Stomach (tissue), 9 donors: Measurements from ENCODE around the gene NT5C2. TPM values are rescaled to one million over a fixed set of nuclear protein-coding genes. Genes with fewer than 3 reads are reported as not detected.
A peak's percentile ranks its signal among the peaks of the same experiment; 100 is the strongest.

ENCODE experiments used
- DNase-seq, 2 donors: peaks; one replicate each; pipeline versions ENCODE4 v3.0.0 to v3.0.0-alpha.2; 2013 to 2019
- H3K27ac ChIP-seq, 5 donors: fragments of 200-600 bp in 4 of 5; sonication (generic) in 4 of 5; one replicate each; pipeline ENCODE4 v1.5.1; 2013 to 2019; ENCODE audit warnings: mild to moderate bottlenecking in 1 of 5, moderate library complexity in 1 of 5
- H3K27me3 ChIP-seq, 3 donors: fragments of 200-600 bp; sonication (generic); one replicate each; pipeline ENCODE4 v1.5.1; 2017 to 2019; ENCODE audit warnings: mixed run types in 1 of 3
- H3K36me3 ChIP-seq, 4 donors: fragments of 200-600 bp; sonication (generic); 1 replicate in 3 of 4; 2 replicates in 1 of 4; pipeline ENCODE4 v1.5.1; 2016 to 2019
- H3K4me1 ChIP-seq, 4 donors: fragments of 200-600 bp; sonication (generic); one replicate each; pipeline ENCODE4 v1.5.1; 2016 to 2019
- H3K4me3 ChIP-seq, 4 donors: fragments of 200-600 bp; sonication (generic) in 3 of 4; one replicate each; pipeline ENCODE4 v1.5.1; 2016 to 2019; ENCODE audit warnings: mild to moderate bottlenecking in 1 of 4
- H3K9me3 ChIP-seq, 4 donors: fragments of 200-600 bp; sonication (generic); one replicate each; pipeline ENCODE4 v1.5.1; 2016 to 2019
- EP300 ChIP-seq: sonication (generic); formaldehyde crosslinking; IDR thresholded peaks from one replicate; pipeline ENCODE4 v1.6.1; 2017; ENCODE audit warnings: antibody characterized with exemption
- POLR2A ChIP-seq, 4 donors: fragments of 450-650 bp; IDR thresholded peaks; one replicate each; pipeline ENCODE4 v1.6.1; 2016; ENCODE audit warnings: antibody characterized with exemption in 4 of 4, control low read depth in 2 of 4, mild to moderate bottlenecking in 1 of 4, moderate library complexity in 1 of 4
- POLR2AphosphoS5 ChIP-seq, 3 donors: sonication (generic); formaldehyde crosslinking; IDR thresholded peaks; one replicate each; pipeline ENCODE4 v1.6.1; 2016; ENCODE audit warnings: antibody characterized with exemption in 3 of 3
- WGBS, 5 donors: extraction: QIAGEN DNeasy Blood & Tissue Kit in 3 of 5; methylation state at CpG; one replicate each; pipeline versions ENCODE4 v1.1.5 to v1.1.7; 2013 to 2018; 5-methylcytosine and 5-hydroxymethylcytosine counted together
- intact Hi-C: fragments of 100-400 bp; cut with DNase I; formaldehyde crosslinking; loops from one replicate; pipeline ENCODE4 v1.15.1; 2023; ENCODE audit warnings: low total_unique reads
- polyA plus RNA-seq, 3 donors: library from polyadenylated mRNA; stranded (reverse); fragments of 200-250 nt; gene quantifications; one replicate each; pipeline ENCODE4 v1.2.3, GENCODE V29; 2013
- total RNA-seq, 5 donors: library from RNA; depleted of rRNA; stranded (reverse); fragments of >200 nt; gene quantifications; one replicate each; pipeline versions ENCODE4 v1.1.0 to v1.2.3, GENCODE V29; 2014 to 2016
- TF ChIP-seq, protein P1 (sequence below), 7 experiments: fragments of 450-650 bp in 4 of 7; fragments of 200-600 bp in 3 of 7; sonication (generic) in 3 of 7; IDR thresholded peaks; one replicate each; pipeline ENCODE4 v1.5.1; 2016 to 2019; ENCODE audit warnings: antibody characterized with exemption in 7 of 7, control low read depth in 2 of 7, mild to moderate bottlenecking in 1 of 7
- donor health status: healthy with polysubstance abuse.
- donor health status: Bipolar disorder and iron deficiency.
- donor health status: healthy.

NT5C2 gene
- total and polyA plus RNA-seq, 8 donors = 20.0 to 176 (median 35.6) TPM

- H3K9me3 ChIP-seq = no peaks in the 10 kb centered on the region
- H3K4me1 ChIP-seq = peaks cover 0 to 7% (median 2%) of the 10 kb centered on the region in 4 donors
- 63 to 77% (median 72%) methylated on average over 2 of the region's 2 CpGs for WGBS, 5 donors
- intact Hi-C loops = no loop called here
- H3K27me3 ChIP-seq = no peaks in the 10 kb centered on the region
- H3K27ac ChIP-seq = peak overlapping the region in 3 of 5 donors; percentile 4 to 26 (median 21)
- peaks cover 30 to 91% (median 86%) of the 10 kb centered on the region in 4 donors for H3K36me3 ChIP-seq
- no peak overlapping the region for H3K4me3 ChIP-seq
- TF ChIP-seq, protein P1, sequence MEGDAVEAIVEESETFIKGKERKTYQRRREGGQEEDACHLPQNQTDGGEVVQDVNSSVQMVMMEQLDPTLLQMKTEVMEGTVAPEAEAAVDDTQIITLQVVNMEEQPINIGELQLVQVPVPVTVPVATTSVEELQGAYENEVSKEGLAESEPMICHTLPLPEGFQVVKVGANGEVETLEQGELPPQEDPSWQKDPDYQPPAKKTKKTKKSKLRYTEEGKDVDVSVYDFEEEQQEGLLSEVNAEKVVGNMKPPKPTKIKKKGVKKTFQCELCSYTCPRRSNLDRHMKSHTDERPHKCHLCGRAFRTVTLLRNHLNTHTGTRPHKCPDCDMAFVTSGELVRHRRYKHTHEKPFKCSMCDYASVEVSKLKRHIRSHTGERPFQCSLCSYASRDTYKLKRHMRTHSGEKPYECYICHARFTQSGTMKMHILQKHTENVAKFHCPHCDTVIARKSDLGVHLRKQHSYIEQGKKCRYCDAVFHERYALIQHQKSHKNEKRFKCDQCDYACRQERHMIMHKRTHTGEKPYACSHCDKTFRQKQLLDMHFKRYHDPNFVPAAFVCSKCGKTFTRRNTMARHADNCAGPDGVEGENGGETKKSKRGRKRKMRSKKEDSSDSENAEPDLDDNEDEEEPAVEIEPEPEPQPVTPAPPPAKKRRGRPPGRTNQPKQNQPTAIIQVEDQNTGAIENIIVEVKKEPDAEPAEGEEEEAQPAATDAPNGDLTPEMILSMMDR (IDR thresholded peaks at IDR 0.05) = no peak
- no peak for TF ChIP-seq POLR2AphosphoS5 (IDR thresholded peaks at IDR 0.05)
- no peak for TF ChIP-seq POLR2A (IDR thresholded peaks at IDR 0.05)
- TF ChIP-seq EP300 = no peak
- no peak for DNase-seq
These were observed 106.8 kb downstream of the NT5C2 start for GRCh38 chr10:103086261-103086660.

GRCh38 chr10:103083977-103084320 is 109.1 kb downstream of the NT5C2 start:
- H3K9me3 ChIP-seq = no peaks in the 10 kb centered on the region
- 89 to 93% (median 91%) methylated on average over 5 of the region's 5 CpGs for WGBS, 5 donors
- H3K27me3 ChIP-seq = no peaks in the 10 kb centered on the region
- H3K4me3 ChIP-seq = no peak overlapping the region
- TF ChIP-seq POLR2AphosphoS5 (IDR thresholded peaks at IDR 0.05) = no peak
- H3K27ac ChIP-seq = no peak overlapping the region
- H3K4me1 ChIP-seq = peaks cover 0 to 7% (median 2%) of the 10 kb centered on the region in 4 donors
- DNase-seq = no peak
- intact Hi-C loops = no loop called here
- H3K36me3 ChIP-seq = peaks cover 7 to 76% (median 69%) of the 10 kb centered on the region in 4 donors

DNA sequence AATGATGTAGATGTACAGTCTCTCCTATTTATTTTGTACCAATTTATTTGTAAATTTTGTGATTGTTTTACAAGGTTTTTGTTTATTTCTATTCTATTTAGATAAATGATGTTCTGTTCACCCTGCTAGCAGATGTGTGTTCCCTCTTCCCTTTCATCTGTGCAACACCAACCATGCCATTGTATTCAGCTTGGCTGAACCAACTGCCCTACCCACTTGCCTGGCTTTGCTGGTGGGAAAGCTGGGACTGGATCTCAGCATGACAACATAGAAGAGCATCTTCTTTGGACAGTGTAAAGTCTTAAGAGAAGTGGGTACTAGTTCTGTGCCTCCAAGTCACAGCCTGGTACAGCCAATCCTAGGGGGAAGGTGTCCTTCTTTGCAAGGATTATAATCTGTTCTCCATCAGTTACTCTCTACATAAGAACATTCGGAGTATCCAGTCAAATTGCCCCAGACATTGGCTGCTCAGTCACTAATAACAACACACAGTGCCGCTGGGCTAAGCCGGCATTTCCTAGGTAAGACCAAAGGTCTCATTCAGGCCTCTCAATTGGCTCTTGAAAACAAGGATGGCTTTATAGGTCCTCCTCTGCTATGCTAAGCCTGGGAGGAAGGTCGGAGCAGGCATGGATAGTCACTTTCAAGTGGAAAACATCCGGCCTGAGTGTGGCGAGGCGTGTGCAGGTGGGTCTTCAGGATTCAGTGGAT is 109.7 kb downstream of the NT5C2 start:
- Histone ChIP-seq H3K4me1 (peaks cover 0 to 7% (median 2%) of the 10 kb centered on the region in 4 donors), H3K36me3 (peaks cover 1 to 76% (median 69%) of the 10 kb centered on the region in 4 donors), H3K4me3 (no peak overlapping the region), H3K27ac (no peak overlapping the region), H3K27me3 (no peaks in the 10 kb centered on the region), H3K9me3 (no peaks in the 10 kb centered on the region)
- intact Hi-C loops = no loop called here
- WGBS, 5 donors = 83 to 95% (median 92%) methylated on average over 7 of the region's 7 CpGs
- TF ChIP-seq POLR2AphosphoS5 (IDR thresholded peaks at IDR 0.05) (no peak), EP300 (no peak), POLR2A (IDR thresholded peaks at IDR 0.05) (no peak)
- TF ChIP-seq, protein P1 (IDR thresholded peaks at IDR 0.05) = no peak
- DNase-seq = no peak

- H3K27me3 ChIP-seq = no peaks in the 10 kb centered on the region
- no peak for DNase-seq
- WGBS, 5 donors = 83 to 100% (median 100%) methylated on average over 1 of the region's 1 CpG
- intact Hi-C loops = no loop called here
- H3K27ac ChIP-seq = no peak overlapping the region
- peaks cover 0 to 75% (median 69%) of the 10 kb centered on the region in 4 donors for H3K36me3 ChIP-seq
- no peak overlapping the region for H3K4me3 ChIP-seq
- H3K9me3 ChIP-seq = no peaks in the 10 kb centered on the region
- TF ChIP-seq EP300 (no peak), POLR2A (IDR thresholded peaks at IDR 0.05) (no peak), POLR2AphosphoS5 (IDR thresholded peaks at IDR 0.05) (no peak)
- TF ChIP-seq, protein P1 (IDR thresholded peaks at IDR 0.05) = no peak
- H3K4me1 ChIP-seq = peaks cover 0 to 7% (median 2%) of the 10 kb centered on the region in 4 donors
These were observed 110.4 kb downstream of the NT5C2 start for GRCh38 chr10:103082683-103083082.
